ENCODE data around the gene AQP3. TPM values are rescaled to one million over a fixed set of nuclear protein-coding genes. Genes with fewer than 3 reads are reported as not detected.

Gene AQP3
- polyA plus RNA-seq, 1 donor (not counting 4 experiments of a cell fraction or from before 2014, with no cell fraction given) = 239 TPM

- no peak overlapping the region for H3K4me2 ChIP-seq (ENCODE audit: control insufficient read depth, extremely low read depth, insufficient read depth, low read depth, low read length)
- no peak for TF ChIP-seq CTCF (optimal IDR thresholded peaks at IDR 0.05 in 1 of 3, IDR thresholded peaks at IDR 0.05 in 1 of 3, conservative IDR thresholded peaks at IDR 0.05 in 1 of 3; ENCODE audit: extremely low read depth in 1 of 3, insufficient read depth in 2 of 3, low read length in 3 of 3)
- no peak for TF ChIP-seq EZH2 (IDR thresholded peaks at IDR 0.05; ENCODE audit: low read length)
- H3K4me3 ChIP-seq (ENCODE audit: control insufficient read depth in 2 of 3, extremely low read depth in 1 of 3, insufficient read depth in 2 of 3, low read depth in 1 of 3, low read length in 3 of 3) = no peak overlapping the region
- peaks cover 22% of the 10 kb centered on the region for H3K4me1 ChIP-seq (ENCODE audit: control insufficient read depth, extremely low read depth, insufficient read depth, low read length)
- no peak overlapping the region for H3K27ac ChIP-seq (ENCODE audit: control insufficient read depth, insufficient read depth, low read length)
- H3K9ac ChIP-seq (ENCODE audit: control insufficient read depth, extremely low read depth, insufficient read depth, low read length) = no peak overlapping the region
- no peaks in the 10 kb centered on the region for H3K79me2 ChIP-seq (ENCODE audit: control insufficient read depth, insufficient read depth, low read length)
- FAIRE-seq (no peak), DNase-seq (ENCODE audit: low read depth, low spot score) (no peak)
- peaks cover 2 to 10% of the 10 kb centered on the region in 2 experiments for H3K36me3 ChIP-seq (ENCODE audit: control insufficient read depth in 2 of 2, extremely low read depth in 1 of 2, insufficient read depth in 2 of 2, low read length in 2 of 2)
- dilution Hi-C loops (cut with MboI; ENCODE audit: extremely low pct_ligation_motif_present, low sequenced_read_pairs) = no loop called here
- peaks cover 2% of the 10 kb centered on the region for H3K9me1 ChIP-seq (ENCODE audit: control insufficient read depth, extremely low read depth, insufficient read depth, low read length)
- H4K20me1 ChIP-seq (ENCODE audit: control insufficient read depth, extremely low read depth, insufficient read depth, low read length) = no peaks in the 10 kb centered on the region
- no peaks in the 10 kb centered on the region for H3K9me3 ChIP-seq (ENCODE audit: control insufficient read depth, low read depth, low read length)
- H2AFZ ChIP-seq (ENCODE audit: control insufficient read depth, low read length) = no peak overlapping the region
- no peaks in the 10 kb centered on the region for H3K27me3 ChIP-seq (ENCODE audit: control insufficient read depth, extremely low read depth, insufficient read depth, low read length)
These were observed 10.2 kb downstream of the AQP3 start for GRCh38 chr9:33437205-33437604.

- H3K4me3 ChIP-seq (ENCODE audit: control insufficient read depth in 2 of 3, extremely low read depth in 1 of 3, insufficient read depth in 2 of 3, low read depth in 1 of 3, low read length in 3 of 3) = no peak overlapping the region
- no peak for DNase-seq (ENCODE audit: low read depth, low spot score)
- H3K27ac ChIP-seq (ENCODE audit: control insufficient read depth, insufficient read depth, low read length) = no peak overlapping the region
- dilution Hi-C loops (cut with MboI; ENCODE audit: extremely low pct_ligation_motif_present, low sequenced_read_pairs) = no loop called here
- H3K9me3 ChIP-seq (ENCODE audit: control insufficient read depth, low read depth, low read length) = no peaks in the 10 kb centered on the region
- no peak for FAIRE-seq
- TF ChIP-seq EZH2 (IDR thresholded peaks at IDR 0.05; ENCODE audit: low read length) (no peak), CTCF (optimal IDR thresholded peaks at IDR 0.05 in 1 of 3, IDR thresholded peaks at IDR 0.05 in 1 of 3, conservative IDR thresholded peaks at IDR 0.05 in 1 of 3; ENCODE audit: extremely low read depth in 1 of 3, insufficient read depth in 2 of 3, low read length in 3 of 3) (no peak)
- peaks cover 0 to 5% of the 10 kb centered on the region in 2 experiments for H3K36me3 ChIP-seq (ENCODE audit: control insufficient read depth in 2 of 2, extremely low read depth in 1 of 2, insufficient read depth in 2 of 2, low read length in 2 of 2)
- H4K20me1 ChIP-seq (ENCODE audit: control insufficient read depth, extremely low read depth, insufficient read depth, low read length) = no peaks in the 10 kb centered on the region
- no peaks in the 10 kb centered on the region for H3K79me2 ChIP-seq (ENCODE audit: control insufficient read depth, insufficient read depth, low read length)
- no peak overlapping the region for H2AFZ ChIP-seq (ENCODE audit: control insufficient read depth, low read length)
- H3K4me1 ChIP-seq (ENCODE audit: control insufficient read depth, extremely low read depth, insufficient read depth, low read length) = peaks cover 24% of the 10 kb centered on the region
- H3K4me2 ChIP-seq (ENCODE audit: control insufficient read depth, extremely low read depth, insufficient read depth, low read depth, low read length) = no peak overlapping the region
- no peaks in the 10 kb centered on the region for H3K27me3 ChIP-seq (ENCODE audit: control insufficient read depth, extremely low read depth, insufficient read depth, low read length)
- peaks cover 2% of the 10 kb centered on the region for H3K9me1 ChIP-seq (ENCODE audit: control insufficient read depth, extremely low read depth, insufficient read depth, low read length)
- no peak overlapping the region for H3K9ac ChIP-seq (ENCODE audit: control insufficient read depth, extremely low read depth, insufficient read depth, low read length)
These were observed 10.9 kb downstream of the AQP3 start for GRCh38 chr9:33436445-33436844.

Data from keratinocyte (primary cell).